T follicular helper cell (primary cell): ENCODE results near the gene SYNGR4.
"Not testable (repeated sequence)": the region's sequence is repeated elsewhere in the genome, so short reads cannot be mapped to it uniquely, and the experiment has no call there.

Experiments used
- DNase-seq: peaks from one replicate; pipeline ENCODE4 v3.0.0-alpha.2; 2020; ENCODE audit warnings: low read depth

SYNGR4 gene

GRCh38 chr19:48371367-48371766 is 7.2 kb downstream of the SYNGR4 start:
- DNase-seq = no peak

DNA sequence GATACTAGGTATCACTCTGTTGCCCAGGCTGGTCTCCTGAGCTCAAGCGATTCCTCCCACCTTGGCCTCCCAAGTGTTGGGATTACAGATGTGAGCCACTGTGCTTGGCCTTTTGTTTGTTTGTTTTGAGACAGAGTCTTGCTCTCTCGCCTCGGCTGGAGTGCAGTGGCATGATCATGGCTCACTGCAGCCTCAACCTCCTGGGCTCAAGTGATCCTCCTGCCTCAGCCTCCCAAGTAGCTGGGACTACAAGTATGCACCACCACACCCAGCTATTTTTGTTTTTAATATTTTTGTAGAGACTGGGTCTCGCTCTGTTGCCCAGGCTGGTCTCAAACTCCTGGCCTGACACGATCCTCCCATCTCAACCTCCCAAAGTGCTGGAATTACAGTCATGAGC is 7.6 kb downstream of the SYNGR4 start:
- not testable (repeated sequence) for DNase-seq

GRCh38 chr19:48372904-48373303 is 8.7 kb downstream of the SYNGR4 start:
- DNase-seq = no peak

DNA sequence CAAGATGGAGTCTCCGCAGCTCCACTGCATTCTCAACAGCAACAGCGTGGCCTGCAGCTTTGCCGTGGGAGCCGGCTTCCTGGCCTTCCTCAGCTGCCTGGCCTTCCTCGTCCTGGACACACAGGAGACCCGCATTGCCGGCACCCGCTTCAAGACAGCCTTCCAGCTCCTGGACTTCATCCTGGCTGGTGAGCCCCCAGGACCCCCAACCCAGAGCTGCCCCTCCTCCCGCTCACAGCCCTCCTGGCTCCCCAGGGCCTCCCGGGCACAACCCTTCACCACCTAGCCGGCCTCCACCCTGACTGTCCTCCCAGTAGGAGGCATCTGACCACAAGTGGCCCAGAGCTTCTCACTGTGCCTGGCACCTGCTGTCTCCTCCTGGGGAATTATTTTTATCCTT is 9.4 kb downstream of the SYNGR4 start:
- no peak for DNase-seq

DNA sequence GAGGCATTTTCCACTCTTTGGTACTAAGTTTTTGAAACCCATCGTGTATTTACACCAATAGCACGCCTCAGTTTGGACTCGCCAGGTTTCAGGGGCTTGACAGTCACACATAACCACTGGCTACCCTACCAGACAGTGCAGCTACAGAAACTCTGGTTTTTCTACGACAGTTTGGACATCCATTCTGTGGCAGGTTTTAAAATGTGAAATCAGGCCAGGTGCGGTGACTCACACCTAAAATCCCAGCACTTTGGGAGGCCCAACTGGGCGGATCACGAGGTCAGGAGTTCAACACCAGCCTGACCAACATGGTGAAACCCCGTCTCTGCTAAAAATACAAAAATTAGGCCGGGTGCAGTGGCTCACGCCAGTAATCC is 14.0 kb downstream of the SYNGR4 start:
- DNase-seq = no peak

- no peak for DNase-seq
Observed at GRCh38 chr19:48379058-48379457, 14.9 kb downstream of the SYNGR4 start.

- DNase-seq = no peak
Observed at GRCh38 chr19:48381178-48381950, 17.2 kb downstream of the SYNGR4 start.

GRCh38 chr19:48382286-48382685 is 18.1 kb downstream of the SYNGR4 start:
- DNase-seq = no peak

- no peak for DNase-seq
Observed at GRCh38 chr19:48385461-48386087, 21.4 kb downstream of the SYNGR4 start.

DNA sequence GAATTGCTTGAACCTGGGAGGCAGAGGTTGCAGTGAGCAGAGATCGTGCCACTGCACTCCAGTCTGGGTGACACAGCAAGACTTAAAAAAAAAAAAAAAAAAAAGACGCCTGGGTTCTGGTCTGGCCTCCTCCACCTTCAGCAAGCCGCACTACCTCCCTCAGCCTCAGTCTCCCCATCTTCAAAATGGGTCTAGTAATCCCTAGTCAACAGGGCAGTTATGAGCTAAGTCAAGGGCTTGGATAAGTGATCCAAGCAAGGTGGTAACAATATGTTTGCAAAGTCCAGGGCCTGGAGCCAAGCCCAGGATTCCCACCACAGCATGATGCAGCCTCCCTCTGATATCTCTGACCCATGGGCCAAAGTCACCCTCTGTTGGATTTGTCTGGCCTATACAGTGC is 22.8 kb downstream of the SYNGR4 start:
- DNase-seq = no peak

GRCh38 chr19:48390188-48391099 is 26.3 kb downstream of the SYNGR4 start:
- peak; percentile 51 for DNase-seq

DNA sequence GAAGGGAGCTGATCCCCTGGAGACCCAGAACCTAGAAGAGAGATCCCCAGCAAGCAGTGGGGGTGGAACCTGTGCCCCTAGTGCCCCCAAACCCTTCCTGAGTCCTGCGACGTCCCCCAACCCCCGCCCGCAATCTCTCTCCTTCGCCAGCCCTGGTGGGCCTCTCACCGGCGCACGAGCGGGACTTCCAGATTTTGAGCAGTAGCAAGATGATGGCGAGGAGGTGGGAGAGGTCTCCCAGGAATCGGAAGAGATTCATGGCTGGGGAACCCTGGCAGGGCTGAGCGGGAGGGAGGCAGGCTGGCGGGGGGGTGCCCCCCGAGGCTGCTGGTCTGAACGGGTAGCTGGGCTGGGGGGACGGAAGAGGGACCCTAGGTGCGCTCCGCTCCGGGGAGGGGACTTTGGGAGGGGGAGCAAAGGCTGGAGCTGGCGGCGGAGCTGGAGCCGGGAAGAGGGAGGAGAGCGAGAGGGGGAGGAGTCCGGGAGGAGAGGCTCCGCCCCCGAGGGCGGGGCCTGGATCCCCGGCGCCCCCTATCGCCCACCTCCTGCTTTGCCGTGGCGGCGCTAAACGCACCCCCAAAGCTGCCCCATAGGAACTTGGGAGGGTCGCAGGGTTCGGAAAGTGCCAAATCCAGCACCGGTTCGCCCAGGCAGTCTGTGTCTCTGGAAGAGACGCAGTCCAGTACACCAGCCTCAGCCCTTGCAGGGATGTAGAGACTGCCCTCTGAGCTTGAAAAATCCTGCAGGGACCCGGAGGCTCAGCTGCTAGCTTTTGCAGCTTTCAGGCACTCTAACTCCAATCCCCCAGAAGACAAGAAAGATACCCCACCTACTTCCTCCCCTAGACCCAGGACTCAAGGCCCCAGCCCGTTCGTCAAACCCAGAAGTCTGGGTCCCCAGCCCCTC is 27.2 kb downstream of the SYNGR4 start, which contains the start of gene KDELR1:
KDELR1 (minus strand) TSS at position 452 of the 906 bp plus-strand sequence; CDS start at position 259, 193 bp downstream.
- peak; percentile 61 for DNase-seq

DNA sequence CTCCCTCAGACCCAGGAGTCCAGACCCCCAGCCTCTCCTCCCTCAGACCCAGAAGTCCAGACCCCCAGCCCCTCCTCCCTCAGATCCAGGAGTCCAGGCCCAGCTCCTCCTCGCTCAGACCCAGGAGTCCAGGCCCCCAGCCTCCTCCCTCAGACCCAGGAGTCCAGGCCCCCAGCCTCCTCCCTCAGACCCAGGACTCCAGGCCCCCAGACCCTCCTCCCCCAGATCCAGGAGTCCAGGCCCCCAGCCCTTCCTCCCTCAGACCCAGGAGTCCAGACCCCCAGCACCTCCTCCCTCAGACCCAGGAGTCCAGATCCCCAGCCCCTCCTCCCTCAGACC is 27.8 kb downstream of the SYNGR4 start:
- DNase-seq = not testable (repeated sequence)

GRCh38 chr19:48392860-48393558 is 28.8 kb downstream of the SYNGR4 start:
- DNase-seq = no peak

- DNase-seq = no peak
Observed at GRCh38 chr19:48393559-48394330, 29.6 kb downstream of the SYNGR4 start, which contains the start of gene GRIN2D. TSS of gene GRIN2D (plus strand) at chr19:48393668. CDS start at chr19:48398393, 4,725 bp downstream.

- no peak for DNase-seq
Observed at GRCh38 chr19:48394331-48395169, 30.4 kb downstream of the SYNGR4 start.

- no peak for DNase-seq
Observed at GRCh38 chr19:48395170-48395455, 30.9 kb downstream of the SYNGR4 start.

DNA sequence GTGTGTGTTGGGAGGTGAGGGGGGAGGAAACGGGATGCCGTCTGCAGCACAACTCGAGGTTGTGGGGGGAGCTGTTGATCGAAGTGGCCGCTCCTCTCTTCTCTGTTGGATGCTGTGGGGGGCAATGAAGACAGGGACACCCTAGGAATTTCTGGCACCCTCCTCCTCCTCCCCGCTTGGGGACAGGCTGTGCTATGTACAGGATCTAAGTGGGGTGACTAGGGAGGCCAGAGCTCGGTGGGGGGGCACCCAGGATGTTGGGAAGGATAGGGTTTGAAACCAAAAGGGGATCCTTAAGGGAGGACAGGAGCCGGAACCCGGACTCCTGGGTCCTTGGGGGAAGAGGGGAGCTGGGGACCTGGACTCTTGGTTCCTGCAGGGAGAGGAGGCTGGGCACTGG is 31.3 kb downstream of the SYNGR4 start:
- DNase-seq = no peak
